MM.1S (cell line): Measurements from ENCODE around the gene SCYL2.

Experiments used
- DNase-seq: peaks from one replicate; pipeline ENCODE4 v3.0.0-alpha.2; 2015
- H2AFZ ChIP-seq: fragments of 300-600 bp; sonication (generic); 2 replicates; pipeline ENCODE4 v1.6.0; 2016; ENCODE audit warnings: antibody characterized with exemption, low read length
- H3F3A ChIP-seq: fragments of 300-600 bp; sonication (generic); 2 replicates; pipeline ENCODE4 v1.6.1; 2016; ENCODE audit warnings: mild to moderate bottlenecking, antibody characterized with exemption, low read length, moderate library complexity, mixed read lengths; ENCODE audit not compliant: insufficient read depth
- H3K27ac ChIP-seq: fragments of 300-600 bp; sonication (generic); 2 replicates; pipeline ENCODE4 v1.5.1; 2016; ENCODE audit warnings: mild to moderate bottlenecking, low read length
- H3K27me3 ChIP-seq: fragments of 300-600 bp; sonication (generic); replicated peaks from 2 replicates; pipeline ENCODE4 v1.6.0; 2016; ENCODE audit warnings: low read length; ENCODE audit not compliant: insufficient read depth
- H3K36me3 ChIP-seq: fragments of 300-600 bp; sonication (generic); replicated peaks from 2 replicates; pipeline ENCODE4 v1.6.1; 2016; ENCODE audit warnings: mild to moderate bottlenecking, low read length, mixed read lengths; ENCODE audit not compliant: insufficient read depth
- H3K4me1 ChIP-seq: fragments of 300-600 bp; sonication (generic); 2 replicates; pipeline ENCODE4 v1.6.1; 2016; ENCODE audit warnings: low read length, mixed read lengths
- H3K4me2 ChIP-seq: fragments of 300-600 bp; sonication (generic); 2 replicates; pipeline ENCODE4 v1.6.0; 2016; ENCODE audit warnings: low read depth, low read length
- H3K4me3 ChIP-seq: fragments of 300-600 bp; sonication (generic); 2 replicates; pipeline ENCODE4 v1.5.1; 2016; ENCODE audit warnings: low read length, mixed read lengths
- H3K79me2 ChIP-seq: fragments of 300-600 bp; sonication (generic); 2 replicates; pipeline ENCODE4 v1.6.1; 2016; ENCODE audit warnings: mixed run types, low read length, mixed read lengths
- H3K9ac ChIP-seq: fragments of 300-600 bp; sonication (generic); 2 replicates; pipeline ENCODE4 v1.6.1; 2016; ENCODE audit warnings: low read length, mixed read lengths
- H3K9me2 ChIP-seq: fragments of 300-600 bp; sonication (generic); replicated peaks from 2 replicates; pipeline ENCODE4 v1.6.1; 2016; ENCODE audit warnings: mild to moderate bottlenecking, low read length, mixed read lengths; ENCODE audit not compliant: insufficient read depth
- H3K9me3 ChIP-seq: fragments of 300-600 bp; sonication (generic); replicated peaks from 2 replicates; pipeline ENCODE4 v1.6.1; 2016; ENCODE audit warnings: mild to moderate bottlenecking, low read length, mixed read lengths; ENCODE audit not compliant: insufficient read depth
- H4K20me1 ChIP-seq: fragments of 300-600 bp; sonication (generic); 2 replicates; pipeline ENCODE4 v1.6.1; 2016; ENCODE audit warnings: mild to moderate bottlenecking, low read length, moderate library complexity, mixed read lengths; ENCODE audit not compliant: insufficient read depth
- CTCF ChIP-seq: fragments of 300-600 bp; sonication (generic); IDR thresholded peaks from 2 replicates; pipeline ENCODE4 v1.5.1; 2016; ENCODE audit warnings: antibody characterized with exemption, low read length, mixed read lengths
- EZH2 ChIP-seq: fragments of 300-600 bp; sonication (generic); optimal IDR thresholded peaks from 2 replicates; pipeline ENCODE3; 2017; ENCODE audit warnings: low read depth, mild to moderate bottlenecking, antibody characterized with exemption, low read length, mixed read lengths
- EZH2phosphoT487 ChIP-seq: fragments of 300-600 bp; sonication (generic); IDR thresholded peaks from 2 replicates; pipeline ENCODE4 v1.6.1; 2018; ENCODE audit warnings: antibody characterized with exemption, low read length

The SCYL2 gene

GRCh38 chr12:100234166-100234565, 32.8 kb upstream of the SCYL2 start:
- Histone ChIP-seq H3K27me3 (no peaks in the 10 kb centered on the region), H3K9me2 (no peaks in the 10 kb centered on the region), H2AFZ (no peak overlapping the region), H3K79me2 (no peaks in the 10 kb centered on the region), H3F3A (no peaks in the 10 kb centered on the region), H3K4me1 (no peaks in the 10 kb centered on the region), H3K9ac (no peak overlapping the region), H3K27ac (no peak overlapping the region), H3K9me3 (no peaks in the 10 kb centered on the region), H3K4me3 (no peak overlapping the region), H3K36me3 (no peaks in the 10 kb centered on the region), H3K4me2 (no peak overlapping the region), H4K20me1 (no peaks in the 10 kb centered on the region)
- TF ChIP-seq EZH2 (no peak), EZH2phosphoT487 (no peak), CTCF (no peak)
- no peak for DNase-seq

- Histone ChIP-seq H3K9ac (no peak overlapping the region), H3K9me2 (no peaks in the 10 kb centered on the region), H2AFZ (no peak overlapping the region), H3K4me2 (no peak overlapping the region), H3K9me3 (no peaks in the 10 kb centered on the region), H3F3A (no peaks in the 10 kb centered on the region), H3K27ac (no peak overlapping the region), H3K36me3 (no peaks in the 10 kb centered on the region), H4K20me1 (no peaks in the 10 kb centered on the region), H3K4me1 (no peaks in the 10 kb centered on the region), H3K4me3 (no peak overlapping the region), H3K27me3 (no peaks in the 10 kb centered on the region), H3K79me2 (no peaks in the 10 kb centered on the region)
- TF ChIP-seq CTCF (peak; percentile 67), EZH2phosphoT487 (no peak)
- DNase-seq: peak; percentile 43
These were observed 32.2 kb upstream of the SCYL2 start for GRCh38 chr12:100234591-100235304.

- TF ChIP-seq CTCF (no peak), EZH2phosphoT487 (no peak), EZH2 (no peak)
These were observed 28.2 kb upstream of the SCYL2 start for GRCh38 chr12:100238801-100239200.

More at GRCh38 chr12:100238801-100239200, 28.2 kb upstream of the SCYL2 start:
- H3K9me3 ChIP-seq: no peaks in the 10 kb centered on the region
- no peak overlapping the region for H3K9ac ChIP-seq
- H2AFZ ChIP-seq: no peak overlapping the region
- H3K4me1 ChIP-seq: no peaks in the 10 kb centered on the region
- H3K27me3 ChIP-seq: no peaks in the 10 kb centered on the region
- H3K27ac ChIP-seq: no peak overlapping the region
- H3K36me3 ChIP-seq: no peaks in the 10 kb centered on the region
- no peaks in the 10 kb centered on the region for H3K79me2 ChIP-seq
- no peaks in the 10 kb centered on the region for H3F3A ChIP-seq
- no peak overlapping the region for H3K4me3 ChIP-seq
- H4K20me1 ChIP-seq: no peaks in the 10 kb centered on the region
- H3K9me2 ChIP-seq: no peaks in the 10 kb centered on the region
- no peak overlapping the region for H3K4me2 ChIP-seq
- no peak for DNase-seq
